Brain pericyte (primary cell): Measurements from ENCODE around the gene FCN2.

Source experiments
- DNase-seq: peaks from one replicate; pipeline ENCODE4 v3.0.0-alpha.2; 2012; ENCODE audit warnings: low read depth, low spot score

FCN2 gene

GRCh38 chr9:134868751-134869553 is 11.7 kb upstream of the FCN2 start:
- no peak for DNase-seq

- no peak for DNase-seq
These were observed 10.9 kb upstream of the FCN2 start for GRCh38 chr9:134869554-134870300.

- DNase-seq = no peak
These were observed 10.3 kb upstream of the FCN2 start for GRCh38 chr9:134870301-134870694.

GRCh38 chr9:134870746-134871662 is 9.6 kb upstream of the FCN2 start:
- DNase-seq = no peak

- no peak for DNase-seq
These were observed 8.8 kb upstream of the FCN2 start for GRCh38 chr9:134871697-134872340.

- DNase-seq = no peak
These were observed 8.0 kb upstream of the FCN2 start for GRCh38 chr9:134872482-134873231.

- no peak for DNase-seq
These were observed 5.2 kb upstream of the FCN2 start for GRCh38 chr9:134875371-134875770.

GRCh38 chr9:134877541-134877940 is 3.1 kb upstream of the FCN2 start:
- DNase-seq = no peak

GRCh38 chr9:134879664-134880483 is 736 bp upstream of the FCN2 start:
- no peak for DNase-seq

- DNase-seq = no peak
These were observed 682 bp downstream of the FCN2 start for GRCh38 chr9:134881313-134881670.

- no peak for DNase-seq
These were observed 1.7 kb downstream of the FCN2 start for GRCh38 chr9:134882204-134882785.

GRCh38 chr9:134883040-134883782 is 2.6 kb downstream of the FCN2 start:
- no peak for DNase-seq

GRCh38 chr9:134884492-134884891 is 3.9 kb downstream of the FCN2 start:
- no peak for DNase-seq

- no peak for DNase-seq
These were observed 4.5 kb downstream of the FCN2 start for GRCh38 chr9:134885001-134885678.

- no peak for DNase-seq
These were observed 5.2 kb downstream of the FCN2 start for GRCh38 chr9:134885679-134886412.

- DNase-seq = no peak
These were observed 5.9 kb downstream of the FCN2 start for GRCh38 chr9:134886413-134886913.

GRCh38 chr9:134887219-134887618 is 6.6 kb downstream of the FCN2 start:
- DNase-seq = no peak
